Tibial nerve (tissue), 4 donors: ENCODE measurements around the gene RAB40C.

Source experiments
- EP300 ChIP-seq, 2 donors: sonication (generic); formaldehyde crosslinking; IDR thresholded peaks; one replicate each; pipeline ENCODE4 v1.6.1; 2017; ENCODE audit warnings: antibody characterized with exemption in 2 of 2, mild to moderate bottlenecking in 1 of 2
- POLR2A ChIP-seq, 2 donors: fragments of 450-650 bp; IDR thresholded peaks; one replicate each; pipeline ENCODE4 v1.6.1; 2017; ENCODE audit warnings: antibody characterized with exemption in 2 of 2, mild to moderate bottlenecking in 2 of 2, moderate library complexity in 2 of 2
- TF ChIP-seq, protein P1 (sequence below), 5 experiments: fragments of 200-600 bp in 3 of 5; fragments of 450-650 bp in 2 of 5; sonication (generic) in 3 of 5; IDR thresholded peaks; one replicate each; pipeline ENCODE4 v1.5.1; 2016 to 2019; ENCODE audit warnings: antibody characterized with exemption in 5 of 5, mild to moderate bottlenecking in 3 of 5, moderate library complexity in 2 of 5

DNA sequence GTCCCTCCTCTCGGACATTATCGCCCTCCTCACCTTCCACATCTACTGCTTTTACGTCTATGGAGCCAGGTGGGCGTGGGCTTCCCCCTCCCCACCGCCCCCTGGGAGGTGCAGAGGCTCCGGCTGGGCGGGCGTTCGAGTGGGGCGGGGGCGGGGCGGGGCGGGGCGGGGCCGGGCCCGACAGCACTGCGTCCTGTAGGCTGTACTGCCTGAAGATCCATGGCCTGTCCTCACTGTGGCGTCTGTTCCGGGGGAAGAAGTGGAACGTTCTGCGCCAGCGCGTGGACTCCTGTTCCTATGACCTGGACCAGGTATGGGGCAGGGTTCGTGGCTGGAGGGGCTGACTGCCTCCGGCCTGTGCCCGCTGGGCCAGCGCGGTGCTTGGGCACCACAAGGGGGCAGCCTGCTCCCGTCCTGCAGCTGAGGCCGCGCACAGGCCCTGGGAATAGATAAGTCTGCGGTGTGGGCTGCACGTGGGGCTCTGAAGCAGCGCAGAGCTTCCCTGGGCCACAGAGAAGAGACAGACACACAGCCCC lies 10.9 kb upstream of the RAB40C start:
- TF ChIP-seq, protein P1, sequence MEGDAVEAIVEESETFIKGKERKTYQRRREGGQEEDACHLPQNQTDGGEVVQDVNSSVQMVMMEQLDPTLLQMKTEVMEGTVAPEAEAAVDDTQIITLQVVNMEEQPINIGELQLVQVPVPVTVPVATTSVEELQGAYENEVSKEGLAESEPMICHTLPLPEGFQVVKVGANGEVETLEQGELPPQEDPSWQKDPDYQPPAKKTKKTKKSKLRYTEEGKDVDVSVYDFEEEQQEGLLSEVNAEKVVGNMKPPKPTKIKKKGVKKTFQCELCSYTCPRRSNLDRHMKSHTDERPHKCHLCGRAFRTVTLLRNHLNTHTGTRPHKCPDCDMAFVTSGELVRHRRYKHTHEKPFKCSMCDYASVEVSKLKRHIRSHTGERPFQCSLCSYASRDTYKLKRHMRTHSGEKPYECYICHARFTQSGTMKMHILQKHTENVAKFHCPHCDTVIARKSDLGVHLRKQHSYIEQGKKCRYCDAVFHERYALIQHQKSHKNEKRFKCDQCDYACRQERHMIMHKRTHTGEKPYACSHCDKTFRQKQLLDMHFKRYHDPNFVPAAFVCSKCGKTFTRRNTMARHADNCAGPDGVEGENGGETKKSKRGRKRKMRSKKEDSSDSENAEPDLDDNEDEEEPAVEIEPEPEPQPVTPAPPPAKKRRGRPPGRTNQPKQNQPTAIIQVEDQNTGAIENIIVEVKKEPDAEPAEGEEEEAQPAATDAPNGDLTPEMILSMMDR (IDR thresholded peaks at IDR 0.05): peak; percentile 63 to 79 (median 77)
- TF ChIP-seq POLR2A (IDR thresholded peaks at IDR 0.05) (no peak), EP300 (IDR thresholded peaks at IDR 0.05) (no peak)
